K562 (cell line): ENCODE data around the gene PCDH1. TPM values are rescaled to one million over a fixed set of nuclear protein-coding genes. Genes with fewer than 3 reads are reported as not detected.

Experiments used
- CTCF ChIP-seq, 3 experiments: IDR thresholded peaks in 2 of 3; conservative IDR thresholded peaks in 1 of 3; 2 replicates each; pipeline ENCODE4 v1.5.1; 2011 to 2012; ENCODE audit warnings: low read length in 3 of 3, mild to moderate bottlenecking in 3 of 3, control low read depth in 2 of 3, improper control_type of control experiment in 1 of 3, inconsistent platforms in 1 of 3, low read depth in 1 of 3, mixed read lengths in 1 of 3, moderate library complexity in 1 of 3; ENCODE audit not compliant: insufficient read depth in 2 of 3
- CUX1 ChIP-seq: fragments of 200-800 bp; sonication (Bioruptor generic); IDR thresholded peaks from 2 replicates; pipeline ENCODE4 v1.6.1; 2016; ENCODE audit warnings: missing genetic modification characterization, missing compliant biosample characterization
- E2F8 ChIP-seq: fragments of 450-650 bp; IDR thresholded peaks from 2 replicates; pipeline ENCODE4 v1.7.1; 2018; ENCODE audit warnings: mild to moderate bottlenecking, low read depth; ENCODE audit not compliant: partially characterized antibody
- KLF16 ChIP-seq: IDR thresholded peaks from 2 replicates; pipeline ENCODE4 v1.6.1; 2016; ENCODE audit warnings: antibody characterized with exemption
- REST ChIP-seq, 2 experiments: fragments of 450-650 bp; formaldehyde crosslinking in 1 of 2; IDR thresholded peaks; 2 replicates each; pipeline versions ENCODE4 v1.4.0 to v1.6.1; 2014 to 2020; ENCODE audit warnings: mild to moderate bottlenecking in 2 of 2, borderline replicate concordance in 1 of 2, low read depth in 1 of 2
- SMC3 ChIP-seq: conservative IDR thresholded peaks from 2 replicates; pipeline ENCODE4 v1.6.1; 2011; ENCODE audit warnings: low read depth, low read length, improper control_type of control experiment; ENCODE audit not compliant: insufficient read depth
- polyA plus RNA-seq, 8 experiments: library from polyadenylated mRNA; depleted of rRNA in 4 of 8; stranded (reverse) in 5 of 8; unstranded in 3 of 8; fragments of >200 nt; fragmentation: Nextera tagmentation in 2 of 8; fragmentation: Illumina TruSeq in 1 of 8; extraction: Ambion mirVana in 2 of 8; extraction: Trizol in 1 of 8; gene quantifications; 2 replicates each; pipeline versions ENCODE4 v1.2.1 to v1.2.3, GENCODE V29; 2011 to 2014; ENCODE audit warnings: inconsistent platforms in 1 of 8, missing spikeins in 1 of 8
- total RNA-seq, 7 experiments: library from RNA; depleted of rRNA in 6 of 7; stranded (reverse); fragments of >200 nt in 6 of 7; fragmentation: Illumina TruSeq in 2 of 7; extraction: Trizol in 2 of 7; gene quantifications; 2 replicates each; pipeline versions ENCODE4 v1.2.1 to v1.2.3, GENCODE V29; 2011 to 2021; ENCODE audit warnings: low replicate concordance in 1 of 7

PCDH1 gene
- total and polyA plus RNA-seq, 9 of the 15 experiments (the other 6 are each of a cell fraction or from before 2014, with no cell fraction given) = 0.11 to 3.6 (median 1.9) TPM; not detected in 1

GRCh38 chr5:141814064-141814964, 63.9 kb downstream of the PCDH1 start (continued):
- no peak for TF ChIP-seq CUX1 (CRISPR knock-in tag)
- no peak for TF ChIP-seq E2F8
- TF ChIP-seq CTCF (IDR thresholded peaks at IDR 0.05 in 2 of 3, conservative IDR thresholded peaks at IDR 0.05 in 1 of 3; ENCODE audit: insufficient read depth in 2 of 3, low read depth in 1 of 3, low read length in 3 of 3) = peak; percentile 84 to 93 (median 86)
- TF ChIP-seq REST (IDR thresholded peaks at IDR 0.05; ENCODE audit: borderline replicate concordance) = peak; percentile 72
- no peak for TF ChIP-seq REST (CRISPR knock-in tag; IDR thresholded peaks at IDR 0.05; ENCODE audit: low read depth)
- 0 out of 2 replicates have a peak, but pooled peaks have one; percentile 29 for TF ChIP-seq KLF16
- TF ChIP-seq SMC3 = peak; percentile 69
